Neuron (in vitro differentiated cells): ENCODE measurements around the gene SLC6A19.

Source experiments
- H2AFZ ChIP-seq: one replicate; pipeline ENCODE4 v1.6.1; 2013; ENCODE audit warnings: low read depth, mild to moderate bottlenecking, inconsistent platforms, low read length, moderate library complexity
- H3K27me3 ChIP-seq: one replicate; pipeline ENCODE4 v1.6.1; 2013; ENCODE audit warnings: low read length; ENCODE audit not compliant: insufficient read depth
- H3K36me3 ChIP-seq: one replicate; pipeline ENCODE4 v1.6.1; 2013; ENCODE audit warnings: low read length; ENCODE audit not compliant: insufficient read depth
- H3K4me1 ChIP-seq: one replicate; pipeline ENCODE4 v1.6.1; 2013; ENCODE audit warnings: low read length; ENCODE audit not compliant: insufficient read depth
- H3K4me3 ChIP-seq: 2 replicates; pipeline ENCODE4 v1.5.1; 2013; ENCODE audit warnings: mild to moderate bottlenecking, low read length, moderate library complexity
- H3K9me3 ChIP-seq: one replicate; pipeline ENCODE4 v1.6.1; 2013; ENCODE audit warnings: low read length

The SLC6A19 gene

GRCh38 chr5:1169211-1170115 lies 31.9 kb upstream of the SLC6A19 start:
- H2AFZ ChIP-seq: no peak overlapping the region
- no peaks in the 10 kb centered on the region for H3K36me3 ChIP-seq
- no peaks in the 10 kb centered on the region for H3K27me3 ChIP-seq
- H3K9me3 ChIP-seq: no peaks in the 10 kb centered on the region
- peaks cover 4% of the 10 kb centered on the region for H3K4me1 ChIP-seq
- no peak overlapping the region for H3K4me3 ChIP-seq

- Histone ChIP-seq H3K4me3 (no peak overlapping the region), H3K27me3 (no peaks in the 10 kb centered on the region), H3K4me1 (peaks cover 4% of the 10 kb centered on the region), H3K9me3 (no peaks in the 10 kb centered on the region), H2AFZ (no peak overlapping the region), H3K36me3 (no peaks in the 10 kb centered on the region)
These were observed 30.0 kb upstream of the SLC6A19 start for GRCh38 chr5:1171340-1171941.

DNA sequence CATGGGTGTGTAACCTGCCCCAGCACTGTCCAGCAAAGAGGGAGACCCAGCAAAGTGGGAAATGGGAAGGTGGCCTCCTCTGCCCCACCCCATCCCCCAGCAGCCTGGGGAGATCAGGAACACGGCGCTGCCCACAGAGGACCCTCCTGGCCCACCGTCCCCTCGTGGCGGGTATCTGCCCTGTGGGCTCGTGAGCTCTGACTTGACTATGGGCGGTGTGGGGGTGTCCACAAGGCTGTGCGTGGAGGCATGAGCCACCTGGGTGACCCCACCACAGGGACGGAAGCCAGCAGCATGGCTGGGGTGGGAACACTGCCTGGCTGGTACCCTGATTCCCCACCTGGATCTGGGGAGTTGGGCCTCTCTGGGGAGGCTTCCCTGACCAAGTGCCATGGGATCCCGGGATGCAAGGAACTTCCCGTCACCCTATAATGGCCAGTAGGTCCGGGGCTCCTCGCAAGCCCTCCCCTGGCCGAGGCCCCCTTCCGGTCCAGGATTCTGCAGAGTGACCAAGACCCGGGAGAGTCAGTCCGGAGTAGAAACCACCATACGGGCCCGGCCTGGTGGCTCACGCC lies 29.3 kb upstream of the SLC6A19 start:
- Histone ChIP-seq H3K27me3 (no peaks in the 10 kb centered on the region), H3K4me3 (no peak overlapping the region), H3K9me3 (no peaks in the 10 kb centered on the region), H2AFZ (no peak overlapping the region), H3K4me1 (peaks cover 4% of the 10 kb centered on the region), H3K36me3 (no peaks in the 10 kb centered on the region)

GRCh38 chr5:1172670-1173404 lies 28.6 kb upstream of the SLC6A19 start:
- Histone ChIP-seq H3K9me3 (no peaks in the 10 kb centered on the region), H3K4me1 (peaks cover 2% of the 10 kb centered on the region), H3K27me3 (no peaks in the 10 kb centered on the region), H3K36me3 (no peaks in the 10 kb centered on the region), H2AFZ (no peak overlapping the region), H3K4me3 (no peak overlapping the region)

DNA sequence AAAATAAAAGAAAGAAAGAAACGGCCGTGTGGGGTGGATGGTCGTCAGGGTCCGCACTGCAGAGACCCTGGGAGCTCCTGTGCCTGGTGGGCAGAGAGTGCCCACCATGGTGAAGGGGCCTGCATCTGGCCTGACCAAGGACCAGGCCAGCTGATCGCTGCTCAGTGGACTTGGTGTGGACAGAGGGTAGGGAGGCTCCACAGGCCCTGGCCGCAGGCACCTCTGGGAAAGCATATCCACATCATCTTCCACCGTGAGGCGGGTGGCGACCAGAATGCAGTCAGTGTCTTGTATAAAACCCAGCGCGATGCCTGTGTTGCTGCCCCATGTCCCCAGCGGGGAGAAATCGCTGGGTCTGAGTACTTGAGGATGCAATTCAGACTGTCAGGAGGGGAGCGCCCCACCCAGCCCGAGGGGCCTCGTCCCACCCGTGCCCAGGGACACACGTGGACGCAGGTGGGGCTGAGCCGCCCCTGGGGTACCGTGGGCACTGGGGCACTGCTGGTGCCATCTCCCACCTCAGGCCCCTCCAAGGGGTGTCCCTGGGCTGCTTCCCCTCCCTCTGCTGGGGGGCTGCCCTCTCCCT lies 27.8 kb upstream of the SLC6A19 start:
- Histone ChIP-seq H2AFZ (no peak overlapping the region), H3K4me3 (no peak overlapping the region), H3K27me3 (no peaks in the 10 kb centered on the region), H3K36me3 (no peaks in the 10 kb centered on the region), H3K4me1 (no peaks in the 10 kb centered on the region), H3K9me3 (no peaks in the 10 kb centered on the region)

DNA sequence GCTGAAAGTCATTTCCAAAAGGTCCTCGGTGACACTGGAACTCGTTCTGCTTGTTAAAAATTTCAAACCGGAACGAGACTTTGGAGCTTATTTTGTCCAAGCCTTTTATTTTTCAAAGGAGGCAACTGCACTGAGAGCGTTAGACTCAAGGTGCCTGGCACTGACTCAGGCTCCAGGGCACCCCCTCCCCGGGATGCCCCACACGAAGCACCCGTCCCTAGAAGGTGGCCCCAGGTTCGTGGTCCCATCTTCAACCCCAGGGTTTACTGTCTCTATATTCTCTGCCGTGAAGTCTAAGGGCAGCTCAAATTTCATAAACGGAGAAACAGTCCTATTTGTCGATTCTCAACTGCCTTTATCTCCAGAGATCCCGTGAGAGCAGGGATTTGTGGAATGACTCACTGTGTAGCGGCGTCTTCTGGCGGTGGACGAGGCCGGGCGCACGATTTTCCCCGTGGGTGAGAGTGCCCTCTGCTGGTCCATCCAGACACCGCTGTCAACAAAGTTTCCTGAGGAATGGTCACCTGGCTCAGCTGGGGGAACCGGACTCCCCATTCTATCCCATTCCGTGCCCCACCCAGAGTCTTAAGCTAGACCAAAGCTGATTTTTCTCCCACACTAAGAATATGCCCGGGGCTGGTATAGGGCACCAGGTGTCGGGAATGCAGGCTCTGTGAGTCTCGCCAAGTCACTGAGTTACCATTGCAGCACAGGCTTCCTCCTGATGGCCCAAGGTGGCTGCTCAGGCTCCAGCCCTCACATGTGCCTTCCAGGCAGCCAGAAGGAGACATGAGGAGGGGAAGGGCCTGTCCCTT lies 27.1 kb upstream of the SLC6A19 start:
- H3K9me3 ChIP-seq: no peaks in the 10 kb centered on the region
- no peak overlapping the region for H2AFZ ChIP-seq
- no peaks in the 10 kb centered on the region for H3K27me3 ChIP-seq
- H3K4me3 ChIP-seq: no peak overlapping the region
- no peaks in the 10 kb centered on the region for H3K36me3 ChIP-seq
- H3K4me1 ChIP-seq: no peaks in the 10 kb centered on the region

GRCh38 chr5:1175015-1175414 lies 26.4 kb upstream of the SLC6A19 start:
- Histone ChIP-seq H3K27me3 (no peaks in the 10 kb centered on the region), H3K4me1 (no peaks in the 10 kb centered on the region), H3K4me3 (no peak overlapping the region), H2AFZ (no peak overlapping the region), H3K36me3 (no peaks in the 10 kb centered on the region), H3K9me3 (no peaks in the 10 kb centered on the region)

GRCh38 chr5:1175801-1176472 lies 25.5 kb upstream of the SLC6A19 start:
- H3K4me1 ChIP-seq: no peaks in the 10 kb centered on the region
- no peak overlapping the region for H2AFZ ChIP-seq
- H3K4me3 ChIP-seq: no peak overlapping the region
- no peaks in the 10 kb centered on the region for H3K9me3 ChIP-seq
- H3K36me3 ChIP-seq: no peaks in the 10 kb centered on the region
- H3K27me3 ChIP-seq: no peaks in the 10 kb centered on the region

DNA sequence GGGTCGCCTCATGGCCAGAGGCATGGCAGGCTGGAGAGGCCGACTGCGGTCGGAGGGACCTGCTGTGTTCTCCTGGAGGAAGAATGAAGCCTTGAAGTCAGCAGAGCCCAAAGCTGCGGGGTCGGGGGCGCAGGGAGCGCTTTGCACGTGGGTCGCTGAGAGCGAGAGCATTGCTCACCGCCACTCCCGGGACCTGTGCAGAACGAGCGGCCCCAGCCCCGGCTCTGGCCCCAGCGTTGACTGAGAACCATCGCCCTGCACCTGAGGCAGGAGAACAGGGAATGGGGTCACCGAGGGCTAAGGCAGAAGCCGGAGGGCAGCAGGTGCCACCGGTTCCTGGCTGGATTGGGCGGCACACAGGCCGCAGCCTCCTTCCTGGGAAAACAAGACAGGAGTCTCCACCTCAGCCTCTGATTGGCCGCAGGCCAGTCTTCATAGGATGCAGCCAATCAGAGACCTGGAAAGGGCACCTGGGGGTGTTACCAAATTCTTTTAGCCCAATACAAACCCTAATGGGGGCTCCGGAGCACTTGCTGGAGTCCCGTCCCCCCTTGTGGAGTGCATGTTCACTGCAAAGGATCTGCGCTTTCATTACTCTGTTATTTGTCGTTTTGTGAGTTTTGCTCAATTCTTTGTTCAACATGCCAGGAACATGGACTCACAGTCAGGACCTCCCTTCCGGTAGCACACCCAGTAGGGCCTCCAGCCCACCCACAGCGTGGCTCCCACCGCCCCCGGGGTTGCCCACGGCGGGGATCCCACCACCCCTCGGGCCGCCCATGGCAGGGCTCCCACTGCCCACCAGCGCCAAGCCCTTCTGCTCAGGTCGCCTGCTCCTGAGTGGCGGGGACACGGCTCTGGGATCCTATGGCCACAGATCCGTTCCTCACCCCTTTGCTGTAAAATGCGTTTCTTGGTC lies 24.7 kb upstream of the SLC6A19 start:
- no peak overlapping the region for H2AFZ ChIP-seq
- no peaks in the 10 kb centered on the region for H3K4me1 ChIP-seq
- H3K27me3 ChIP-seq: no peaks in the 10 kb centered on the region
- no peaks in the 10 kb centered on the region for H3K9me3 ChIP-seq
- no peak overlapping the region for H3K4me3 ChIP-seq
- no peaks in the 10 kb centered on the region for H3K36me3 ChIP-seq

- no peaks in the 10 kb centered on the region for H3K9me3 ChIP-seq
- no peaks in the 10 kb centered on the region for H3K36me3 ChIP-seq
- H3K4me3 ChIP-seq: no peak overlapping the region
- H3K4me1 ChIP-seq: peaks cover 5% of the 10 kb centered on the region
- no peaks in the 10 kb centered on the region for H3K27me3 ChIP-seq
- H2AFZ ChIP-seq: no peak overlapping the region
These were observed 23.4 kb upstream of the SLC6A19 start for GRCh38 chr5:1177826-1178528.
